Measurements from ENCODE around the gene CBFA2T3.

GRCh38 chr16:88850531-88851199, 126.3 kb downstream of the CBFA2T3 start:
- TF ChIP-seq CTCF (IDR thresholded peaks at IDR 0.05; ENCODE audit: insufficient read depth, low read length) = no peak
- no peak for TF ChIP-seq POLR2AphosphoS5 (IDR thresholded peaks at IDR 0.05; ENCODE audit: low read depth)

All from HL-60 (cell line).